ENCODE results near the gene CDH23.

CDH23 gene

GRCh38 chr10:71567006-71567405 lies 170.3 kb downstream of the CDH23 start:
- H3K36me3 ChIP-seq (ENCODE audit: insufficient read depth, low read length) = no peaks in the 10 kb centered on the region
- no peaks in the 10 kb centered on the region for H3K9me3 ChIP-seq (ENCODE audit: low read length)
- no peaks in the 10 kb centered on the region for H3K27me3 ChIP-seq (ENCODE audit: control insufficient read depth in 1 of 2, insufficient read depth in 2 of 2, low read length in 2 of 2)
- no peak overlapping the region for H3K9ac ChIP-seq (ENCODE audit: low read length)
- H3K4me1 ChIP-seq (ENCODE audit: insufficient read depth, low read length) = no peaks in the 10 kb centered on the region
- H3K4me3 ChIP-seq (ENCODE audit: low read depth in 1 of 2, low read length in 2 of 2) = no peak overlapping the region
- no peak overlapping the region for H3K27ac ChIP-seq (ENCODE audit: low read depth, low read length)

DNA sequence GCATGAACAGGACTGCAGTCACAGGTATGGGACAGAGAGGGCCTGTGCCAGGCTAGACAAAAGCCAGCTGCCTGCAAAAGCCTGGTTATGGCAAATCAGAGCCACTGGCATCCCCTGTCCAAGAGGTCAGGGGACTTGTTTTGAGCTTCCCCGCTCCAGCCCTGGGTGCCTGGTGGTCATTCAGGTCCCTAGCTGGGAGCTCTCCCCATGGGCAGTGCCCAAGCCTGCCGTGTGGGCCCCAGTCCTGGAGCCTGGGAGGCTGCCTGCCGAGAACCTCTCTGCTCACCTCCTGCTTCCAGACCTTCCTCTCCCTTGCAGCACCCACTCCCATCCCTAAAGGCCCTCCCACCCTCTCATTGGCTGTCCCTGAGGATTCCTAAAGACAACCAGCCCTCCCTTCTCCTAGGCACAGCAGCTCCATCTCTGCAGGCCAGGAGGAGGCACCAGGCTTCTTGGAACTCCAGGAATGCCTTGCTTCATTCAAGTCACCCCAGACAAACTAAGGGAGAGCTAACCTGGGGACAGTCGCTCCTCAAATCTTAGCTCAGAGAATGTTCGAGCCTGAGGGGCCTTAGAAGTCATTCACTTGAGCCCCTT lies 172.3 kb downstream of the CDH23 start:
- no peaks in the 10 kb centered on the region for H3K4me1 ChIP-seq (ENCODE audit: insufficient read depth, low read length)
- H3K27ac ChIP-seq (ENCODE audit: low read depth, low read length) = no peak overlapping the region
- no peak overlapping the region for H3K4me3 ChIP-seq (ENCODE audit: low read depth in 1 of 2, low read length in 2 of 2)
- no peak overlapping the region for H3K9ac ChIP-seq (ENCODE audit: low read length)
- H3K36me3 ChIP-seq (ENCODE audit: insufficient read depth, low read length) = no peaks in the 10 kb centered on the region
- no peaks in the 10 kb centered on the region for H3K9me3 ChIP-seq (ENCODE audit: low read length)
- no peaks in the 10 kb centered on the region for H3K27me3 ChIP-seq (ENCODE audit: control insufficient read depth in 1 of 2, insufficient read depth in 2 of 2, low read length in 2 of 2)

DNA sequence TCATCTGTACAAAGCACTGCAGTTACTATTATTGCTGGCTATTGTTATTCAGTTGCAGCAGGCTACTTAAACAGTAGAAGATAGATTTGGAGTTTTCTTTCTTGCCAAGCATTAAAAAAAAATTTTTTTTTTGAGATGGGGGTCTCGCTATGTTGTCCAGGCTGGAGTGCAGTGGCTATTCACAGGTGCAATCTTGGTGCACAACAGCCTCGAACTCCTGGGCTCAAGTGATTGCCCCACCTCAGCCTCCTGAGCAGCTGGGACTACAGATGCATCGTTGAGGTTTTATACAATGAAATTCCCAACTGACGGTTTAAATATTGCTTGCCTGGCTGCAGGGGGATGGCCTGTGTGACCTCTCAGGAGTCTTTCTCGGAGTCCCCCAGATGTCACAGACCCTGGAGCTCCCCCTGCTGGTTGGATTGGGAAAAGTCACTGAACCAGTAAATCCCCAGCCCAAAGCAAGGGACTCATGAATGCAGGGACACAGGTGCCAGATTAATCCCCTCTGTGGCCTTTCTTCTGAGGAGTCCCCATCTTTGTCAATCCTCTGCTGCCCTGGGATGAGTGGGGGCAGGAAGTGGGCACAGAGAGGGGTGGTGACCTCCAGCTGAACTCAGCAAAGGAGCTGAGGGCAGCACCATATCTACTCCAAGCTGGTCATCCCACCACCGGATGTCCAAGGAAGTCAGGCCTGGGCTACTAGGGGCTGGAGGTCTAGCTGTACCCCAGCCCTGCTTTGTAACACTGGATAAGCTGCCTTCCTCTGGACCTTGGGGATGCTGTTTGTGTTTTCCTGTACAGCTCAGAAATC lies 173.3 kb downstream of the CDH23 start:
- Histone ChIP-seq H3K9ac (ENCODE audit: low read length) (no peak overlapping the region), H3K36me3 (ENCODE audit: insufficient read depth, low read length) (no peaks in the 10 kb centered on the region), H3K27ac (ENCODE audit: low read depth, low read length) (no peak overlapping the region), H3K4me1 (ENCODE audit: insufficient read depth, low read length) (no peaks in the 10 kb centered on the region), H3K9me3 (ENCODE audit: low read length) (no peaks in the 10 kb centered on the region), H3K27me3 (ENCODE audit: control insufficient read depth in 1 of 2, insufficient read depth in 2 of 2, low read length in 2 of 2) (no peaks in the 10 kb centered on the region), H3K4me3 (ENCODE audit: low read depth in 1 of 2, low read length in 2 of 2) (no peak overlapping the region)

DNA sequence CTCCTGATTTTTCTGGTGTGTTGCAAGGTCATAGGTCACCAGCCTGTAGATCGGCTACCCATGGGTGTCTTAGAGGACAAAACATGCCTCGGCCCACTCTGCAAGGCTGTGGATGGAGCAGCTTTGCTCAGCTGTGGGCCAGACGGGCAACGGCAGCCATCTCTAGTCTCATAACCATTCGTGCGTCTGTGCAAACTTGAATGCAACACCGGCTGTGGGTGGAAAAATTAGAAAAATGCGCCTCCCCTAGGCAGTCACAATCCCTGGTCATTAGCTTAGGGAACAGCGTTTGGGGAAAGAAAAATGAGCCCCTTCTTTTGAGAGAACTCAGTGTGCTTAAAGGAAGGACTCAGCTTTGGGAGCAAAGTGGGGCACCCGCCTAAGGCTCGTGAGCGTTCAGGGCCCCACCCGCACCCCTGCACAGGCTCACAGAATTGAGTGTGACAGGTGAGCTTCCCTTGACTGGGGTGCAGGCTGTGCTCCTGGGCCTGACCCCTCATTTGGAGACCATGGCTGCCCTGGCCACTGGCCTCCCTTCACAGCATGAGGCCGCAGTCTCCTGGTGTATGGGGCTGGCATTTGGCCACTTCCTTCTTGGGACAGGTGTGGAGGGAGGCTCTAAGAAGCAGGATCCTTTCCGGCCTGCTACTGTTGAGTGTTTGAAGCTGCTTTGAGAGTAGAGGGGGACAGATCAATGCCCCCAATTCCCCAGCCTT lies 174.9 kb downstream of the CDH23 start:
- H3K9me3 ChIP-seq (ENCODE audit: low read length) = no peaks in the 10 kb centered on the region
- H3K9ac ChIP-seq (ENCODE audit: low read length) = no peak overlapping the region
- H3K27me3 ChIP-seq (ENCODE audit: control insufficient read depth in 1 of 2, insufficient read depth in 2 of 2, low read length in 2 of 2) = no peaks in the 10 kb centered on the region
- H3K4me1 ChIP-seq (ENCODE audit: insufficient read depth, low read length) = no peaks in the 10 kb centered on the region
- H3K4me3 ChIP-seq (ENCODE audit: low read depth in 1 of 2, low read length in 2 of 2) = no peak overlapping the region
- no peaks in the 10 kb centered on the region for H3K36me3 ChIP-seq (ENCODE audit: insufficient read depth, low read length)
- H3K27ac ChIP-seq (ENCODE audit: low read depth, low read length) = no peak overlapping the region

DNA sequence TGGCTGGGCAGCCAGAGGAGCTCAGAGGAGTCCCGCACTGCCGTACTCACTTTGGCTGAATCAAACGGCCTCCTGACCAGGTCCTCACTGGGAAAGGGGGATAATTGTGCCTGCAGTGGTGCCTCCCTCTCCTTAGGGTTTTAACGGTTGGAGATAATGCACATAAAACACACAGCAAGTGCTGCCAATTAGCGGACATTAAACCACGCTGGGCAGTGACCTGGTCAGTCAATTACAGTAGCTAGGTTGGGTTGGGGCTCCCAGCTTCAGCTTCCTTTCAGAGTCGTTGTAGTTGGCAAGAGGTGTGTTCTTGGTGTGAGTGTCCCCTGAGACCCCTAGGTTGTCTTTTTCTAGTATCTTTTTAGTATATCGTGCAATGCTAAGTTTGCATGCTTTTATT lies 176.2 kb downstream of the CDH23 start:
- Histone ChIP-seq H3K9me3 (ENCODE audit: low read length) (no peaks in the 10 kb centered on the region), H3K27ac (ENCODE audit: low read depth, low read length) (no peak overlapping the region), H3K27me3 (ENCODE audit: control insufficient read depth in 1 of 2, insufficient read depth in 2 of 2, low read length in 2 of 2) (no peaks in the 10 kb centered on the region), H3K9ac (ENCODE audit: low read length) (no peak overlapping the region), H3K4me3 (ENCODE audit: low read depth in 1 of 2, low read length in 2 of 2) (no peak overlapping the region), H3K36me3 (ENCODE audit: insufficient read depth, low read length) (no peaks in the 10 kb centered on the region), H3K4me1 (ENCODE audit: insufficient read depth, low read length) (no peaks in the 10 kb centered on the region)

GRCh38 chr10:71573562-71574518 lies 177.1 kb downstream of the CDH23 start:
- Histone ChIP-seq H3K4me3 (ENCODE audit: low read depth in 1 of 2, low read length in 2 of 2) (no peak overlapping the region), H3K9me3 (ENCODE audit: low read length) (no peaks in the 10 kb centered on the region), H3K27ac (ENCODE audit: low read depth, low read length) (no peak overlapping the region), H3K36me3 (ENCODE audit: insufficient read depth, low read length) (no peaks in the 10 kb centered on the region), H3K9ac (ENCODE audit: low read length) (no peak overlapping the region), H3K27me3 (ENCODE audit: control insufficient read depth in 1 of 2, insufficient read depth in 2 of 2, low read length in 2 of 2) (no peaks in the 10 kb centered on the region), H3K4me1 (ENCODE audit: insufficient read depth, low read length) (no peaks in the 10 kb centered on the region)

GRCh38 chr10:71575451-71575850 lies 178.7 kb downstream of the CDH23 start:
- H3K9me3 ChIP-seq (ENCODE audit: low read length) = no peaks in the 10 kb centered on the region
- no peaks in the 10 kb centered on the region for H3K27me3 ChIP-seq (ENCODE audit: control insufficient read depth in 1 of 2, insufficient read depth in 2 of 2, low read length in 2 of 2)
- no peak overlapping the region for H3K27ac ChIP-seq (ENCODE audit: low read depth, low read length)
- H3K9ac ChIP-seq (ENCODE audit: low read length) = no peak overlapping the region
- H3K4me1 ChIP-seq (ENCODE audit: insufficient read depth, low read length) = no peaks in the 10 kb centered on the region
- no peak overlapping the region for H3K4me3 ChIP-seq (ENCODE audit: low read depth in 1 of 2, low read length in 2 of 2)
- H3K36me3 ChIP-seq (ENCODE audit: insufficient read depth, low read length) = no peaks in the 10 kb centered on the region

DNA sequence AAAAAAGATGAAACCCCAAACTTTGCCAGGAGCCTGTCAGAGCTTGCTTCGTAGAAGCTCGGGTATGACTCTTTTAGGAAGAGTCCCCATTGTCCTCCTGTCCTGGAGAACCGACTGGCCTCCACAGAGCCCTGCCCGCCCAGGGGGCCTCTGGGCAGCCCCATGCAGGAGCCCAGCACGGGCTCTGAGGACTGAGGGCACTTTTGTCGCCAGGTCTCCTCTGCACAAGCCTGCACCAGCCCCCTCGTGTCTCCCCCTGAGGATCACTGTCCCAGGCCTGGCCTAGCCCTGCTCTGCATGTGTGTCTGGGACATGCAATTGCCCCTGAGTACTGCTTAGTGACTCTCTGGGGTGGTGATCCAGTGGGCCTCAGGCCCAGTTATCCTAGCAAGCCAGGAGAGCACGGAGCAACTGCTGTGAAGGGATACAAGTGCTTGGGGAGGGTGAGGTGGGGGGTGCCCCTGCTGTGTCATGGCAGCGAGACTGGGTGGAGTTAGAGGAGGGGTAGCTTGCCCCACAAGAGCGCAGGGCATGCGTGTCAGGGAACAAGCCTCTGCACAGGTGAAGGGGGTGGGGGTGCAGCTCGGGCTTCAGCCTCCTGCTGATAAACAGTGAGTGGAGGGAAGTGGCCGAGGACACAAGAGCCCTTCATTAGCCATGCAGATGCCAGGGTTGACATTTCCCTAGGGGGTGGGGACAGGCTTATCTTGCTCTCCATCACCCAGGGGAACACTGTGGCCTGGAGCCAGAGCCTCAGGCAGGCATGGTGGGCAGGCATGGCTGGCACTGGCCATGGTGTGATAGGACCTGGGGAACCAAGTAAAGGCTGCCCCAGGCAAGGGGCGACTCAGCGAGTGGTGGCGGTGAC lies 179.4 kb downstream of the CDH23 start:
- Histone ChIP-seq H3K4me3 (ENCODE audit: low read depth in 1 of 2, low read length in 2 of 2) (no peak overlapping the region), H3K27ac (ENCODE audit: low read depth, low read length) (no peak overlapping the region), H3K9ac (ENCODE audit: low read length) (no peak overlapping the region)

DNA sequence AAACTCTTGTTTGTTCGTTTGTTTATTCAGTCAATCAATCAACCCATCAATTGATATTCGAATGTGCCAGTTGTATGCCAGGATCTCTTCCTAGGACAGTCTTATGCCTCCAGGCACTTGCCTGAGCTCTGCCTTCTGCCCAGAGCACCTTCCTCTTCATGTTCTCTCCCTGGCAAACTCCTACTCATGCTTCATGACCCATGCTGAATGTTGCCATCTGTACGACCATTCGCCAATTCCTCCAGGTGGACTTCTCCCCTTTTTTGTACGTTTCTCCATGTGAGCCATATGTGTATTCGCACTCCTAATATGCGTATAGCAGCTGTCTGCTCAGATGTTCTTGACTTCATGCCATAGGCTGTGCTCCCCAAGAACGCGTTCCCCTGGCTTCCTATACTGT lies 180.1 kb downstream of the CDH23 start:
- H3K9me3 ChIP-seq (ENCODE audit: low read length) = no peaks in the 10 kb centered on the region

More for the DNA sequence above, 179.4 kb downstream of the CDH23 start:
- Histone ChIP-seq H3K36me3 (ENCODE audit: insufficient read depth, low read length) (no peaks in the 10 kb centered on the region), H3K4me1 (ENCODE audit: insufficient read depth, low read length) (no peaks in the 10 kb centered on the region), H3K9me3 (ENCODE audit: low read length) (no peaks in the 10 kb centered on the region), H3K27me3 (ENCODE audit: control insufficient read depth in 1 of 2, insufficient read depth in 2 of 2, low read length in 2 of 2) (no peaks in the 10 kb centered on the region)

GRCh38 chr10:71577345-71577744 lies 180.6 kb downstream of the CDH23 start:
- Histone ChIP-seq H3K36me3 (ENCODE audit: insufficient read depth, low read length) (no peaks in the 10 kb centered on the region), H3K27me3 (ENCODE audit: control insufficient read depth in 1 of 2, insufficient read depth in 2 of 2, low read length in 2 of 2) (no peaks in the 10 kb centered on the region), H3K4me3 (ENCODE audit: low read depth in 1 of 2, low read length in 2 of 2) (no peak overlapping the region), H3K9ac (ENCODE audit: low read length) (no peak overlapping the region), H3K27ac (ENCODE audit: low read depth, low read length) (no peak overlapping the region), H3K9me3 (ENCODE audit: low read length) (no peaks in the 10 kb centered on the region), H3K4me1 (ENCODE audit: insufficient read depth, low read length) (no peaks in the 10 kb centered on the region)

More for the DNA sequence above, 180.1 kb downstream of the CDH23 start:
- Histone ChIP-seq H3K9ac (ENCODE audit: low read length) (no peak overlapping the region), H3K36me3 (ENCODE audit: insufficient read depth, low read length) (no peaks in the 10 kb centered on the region), H3K4me3 (ENCODE audit: low read depth in 1 of 2, low read length in 2 of 2) (no peak overlapping the region), H3K27me3 (ENCODE audit: control insufficient read depth in 1 of 2, insufficient read depth in 2 of 2, low read length in 2 of 2) (no peaks in the 10 kb centered on the region), H3K27ac (ENCODE audit: low read depth, low read length) (no peak overlapping the region), H3K4me1 (ENCODE audit: insufficient read depth, low read length) (no peaks in the 10 kb centered on the region)
